ENCODE data around the gene ARHGEF11.

ARHGEF11 gene

DNA sequence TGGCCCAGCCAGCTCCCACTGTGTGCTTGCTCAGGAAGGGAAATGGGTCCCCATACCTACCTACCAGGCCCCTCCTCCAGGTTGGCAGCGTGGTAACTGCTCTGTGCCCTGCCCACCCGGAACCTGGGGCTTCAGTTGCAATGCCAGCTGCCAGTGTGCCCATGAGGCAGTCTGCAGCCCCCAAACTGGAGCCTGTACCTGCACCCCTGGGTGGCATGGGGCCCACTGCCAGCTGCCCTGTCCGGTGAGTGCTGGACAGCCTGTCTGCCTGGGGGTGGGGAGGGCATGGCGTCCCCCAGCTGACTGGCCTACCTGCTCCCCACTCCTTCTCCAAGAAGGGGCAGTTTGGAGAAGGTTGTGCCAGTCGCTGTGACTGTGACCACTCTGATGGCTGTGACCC is 135.9 kb downstream of the ARHGEF11 start:
- no peak for DNase-seq (ENCODE audit: low spot score)

DNA sequence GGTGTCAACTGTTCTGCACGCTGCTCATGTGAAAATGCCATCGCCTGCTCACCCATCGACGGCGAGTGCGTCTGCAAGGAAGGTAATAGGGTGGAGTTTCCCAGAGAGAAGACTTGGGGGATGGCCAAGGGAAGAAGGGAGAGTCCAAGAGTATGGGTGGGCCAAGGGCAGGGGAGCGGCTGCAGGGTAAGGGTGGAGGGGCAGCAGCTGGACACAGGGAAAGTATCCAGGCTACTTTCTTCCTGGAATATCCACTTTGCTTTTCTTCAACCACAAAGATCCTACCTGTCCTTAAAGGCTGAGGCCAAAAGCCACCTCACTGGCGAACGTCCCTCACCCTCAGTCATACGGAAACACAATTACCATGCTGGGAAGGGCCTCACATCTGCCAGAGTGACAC is 136.6 kb downstream of the ARHGEF11 start:
- DNase-seq (ENCODE audit: low spot score): no peak

DNA sequence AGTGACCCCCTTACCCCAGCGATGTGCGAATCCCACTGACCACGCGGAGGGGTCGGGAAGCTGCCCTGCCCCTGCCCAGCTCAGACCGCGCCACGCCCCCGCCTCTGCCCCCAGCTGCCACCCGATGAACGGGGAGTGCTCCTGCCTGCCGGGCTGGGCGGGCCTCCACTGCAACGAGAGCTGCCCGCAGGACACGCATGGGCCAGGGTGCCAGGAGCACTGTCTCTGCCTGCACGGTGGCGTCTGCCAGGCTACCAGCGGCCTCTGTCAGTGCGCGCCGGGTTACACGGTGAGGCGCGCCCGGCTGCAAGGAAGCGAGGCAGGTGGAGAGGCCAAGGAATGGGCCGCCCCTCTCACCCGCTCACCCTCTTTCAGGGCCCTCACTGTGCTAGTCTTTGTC is 137.0 kb downstream of the ARHGEF11 start:
- DNase-seq (ENCODE audit: low spot score): no peak

DNA sequence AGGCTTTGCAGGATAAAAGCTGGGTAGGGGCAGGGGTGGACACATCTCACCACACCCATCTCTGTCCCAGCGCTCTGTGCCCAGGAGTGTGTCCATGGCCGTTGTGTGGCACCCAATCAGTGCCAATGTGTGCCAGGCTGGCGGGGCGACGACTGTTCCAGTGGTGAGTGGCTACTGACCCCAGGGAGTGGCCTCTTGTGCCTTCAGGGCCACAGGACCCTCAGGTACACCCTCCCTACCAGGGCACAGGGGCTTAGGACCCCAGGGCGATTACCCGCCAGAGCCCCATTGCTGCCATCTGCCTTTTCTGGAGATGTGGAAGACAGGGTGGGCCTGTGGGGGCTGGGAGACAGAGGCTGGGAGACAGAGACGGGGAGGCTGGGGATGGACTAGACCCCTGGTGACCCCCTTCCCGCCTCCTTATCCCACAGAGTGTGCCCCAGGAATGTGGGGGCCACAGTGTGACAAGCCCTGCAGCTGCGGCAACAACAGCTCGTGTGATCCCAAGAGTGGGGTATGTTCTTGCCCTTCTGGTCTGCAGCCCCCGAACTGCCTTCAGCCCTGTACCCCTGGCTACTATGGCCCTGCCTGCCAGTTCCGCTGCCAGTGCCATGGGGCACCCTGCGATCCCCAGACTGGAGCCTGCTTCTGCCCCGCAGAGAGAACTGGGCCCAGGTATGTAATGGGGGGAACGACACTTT is 139.2 kb downstream of the ARHGEF11 start:
- DNase-seq (ENCODE audit: low spot score): no peak

DNA sequence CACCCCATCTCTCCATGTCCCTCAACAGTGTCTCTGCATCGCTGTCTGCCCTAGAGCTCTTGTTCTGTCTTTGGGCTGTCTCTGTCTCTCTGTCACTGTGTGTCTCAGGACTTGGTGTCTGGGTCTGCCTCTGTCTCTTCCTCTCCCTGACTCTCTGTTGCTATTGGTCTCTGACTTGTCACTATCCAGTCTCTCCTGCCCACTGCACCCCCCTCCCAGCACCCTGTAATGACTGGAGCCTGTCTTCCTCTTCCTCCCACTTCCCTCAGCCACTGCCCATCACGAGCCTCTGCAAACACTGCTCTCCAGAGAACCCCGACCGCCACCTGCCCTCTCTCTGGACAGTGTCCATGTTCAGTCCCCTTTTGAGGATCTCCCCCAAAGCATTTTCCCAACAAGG is 139.9 kb downstream of the ARHGEF11 start:
- no peak for DNase-seq (ENCODE audit: low spot score)

DNA sequence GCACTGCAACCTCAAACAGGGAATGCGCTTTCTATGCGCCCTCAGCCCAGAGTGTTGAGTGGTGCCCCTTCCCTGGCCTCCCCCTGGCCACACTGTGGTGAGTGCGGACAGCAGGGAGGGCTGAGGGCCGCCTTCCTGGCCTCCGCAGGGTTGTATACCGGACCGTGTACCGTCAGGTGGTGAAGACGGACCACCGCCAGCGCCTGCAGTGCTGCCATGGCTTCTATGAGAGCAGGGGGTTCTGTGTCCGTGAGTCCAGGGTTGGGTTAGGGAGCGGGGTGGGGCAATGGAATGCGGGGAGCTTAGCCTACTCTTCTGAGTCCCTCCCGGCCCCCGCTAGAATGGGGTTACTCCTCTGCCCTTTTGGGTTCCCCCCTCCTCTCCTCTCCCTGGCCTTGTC is 140.4 kb downstream of the ARHGEF11 start:
- DNase-seq (ENCODE audit: low spot score): no peak

DNA sequence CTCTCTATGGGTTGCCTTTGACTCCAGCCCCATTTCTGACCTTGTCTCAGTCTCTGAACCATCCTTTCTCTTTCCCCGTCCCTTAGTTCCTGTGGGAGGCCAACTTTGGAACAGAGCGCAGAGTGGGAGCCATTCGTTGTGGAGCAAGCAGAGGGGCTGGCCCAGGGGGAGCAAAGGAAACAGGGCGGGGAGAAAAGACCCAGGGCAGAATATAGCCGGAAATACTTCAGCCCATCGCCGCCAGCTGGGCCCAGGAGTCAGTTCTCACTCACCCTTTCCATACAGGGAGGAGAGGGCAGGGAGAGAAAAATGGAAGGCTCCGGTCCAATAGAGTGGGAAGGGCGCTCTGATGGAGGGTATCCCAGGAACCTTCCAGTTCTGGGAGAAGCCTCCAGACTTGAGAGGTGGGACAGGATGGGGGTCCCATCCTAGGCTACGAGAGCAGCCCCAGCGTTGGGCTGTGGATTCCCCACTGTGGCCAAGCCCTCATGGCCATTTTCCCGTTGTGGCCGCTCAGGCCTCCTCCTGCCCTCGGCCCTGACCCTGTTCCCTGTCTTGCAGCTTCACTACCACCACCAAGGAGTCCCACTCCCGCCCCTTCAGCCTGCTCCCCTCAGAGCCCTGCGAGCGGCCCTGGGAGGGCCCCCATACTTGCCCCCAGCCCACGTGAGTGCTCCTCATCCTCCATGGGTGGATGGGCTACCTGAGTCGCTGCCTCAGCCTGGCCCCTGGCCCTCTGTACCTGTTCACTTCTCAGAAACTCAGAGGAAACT is 141.2 kb downstream of the ARHGEF11 start:
- DNase-seq (ENCODE audit: low spot score): no peak

DNA sequence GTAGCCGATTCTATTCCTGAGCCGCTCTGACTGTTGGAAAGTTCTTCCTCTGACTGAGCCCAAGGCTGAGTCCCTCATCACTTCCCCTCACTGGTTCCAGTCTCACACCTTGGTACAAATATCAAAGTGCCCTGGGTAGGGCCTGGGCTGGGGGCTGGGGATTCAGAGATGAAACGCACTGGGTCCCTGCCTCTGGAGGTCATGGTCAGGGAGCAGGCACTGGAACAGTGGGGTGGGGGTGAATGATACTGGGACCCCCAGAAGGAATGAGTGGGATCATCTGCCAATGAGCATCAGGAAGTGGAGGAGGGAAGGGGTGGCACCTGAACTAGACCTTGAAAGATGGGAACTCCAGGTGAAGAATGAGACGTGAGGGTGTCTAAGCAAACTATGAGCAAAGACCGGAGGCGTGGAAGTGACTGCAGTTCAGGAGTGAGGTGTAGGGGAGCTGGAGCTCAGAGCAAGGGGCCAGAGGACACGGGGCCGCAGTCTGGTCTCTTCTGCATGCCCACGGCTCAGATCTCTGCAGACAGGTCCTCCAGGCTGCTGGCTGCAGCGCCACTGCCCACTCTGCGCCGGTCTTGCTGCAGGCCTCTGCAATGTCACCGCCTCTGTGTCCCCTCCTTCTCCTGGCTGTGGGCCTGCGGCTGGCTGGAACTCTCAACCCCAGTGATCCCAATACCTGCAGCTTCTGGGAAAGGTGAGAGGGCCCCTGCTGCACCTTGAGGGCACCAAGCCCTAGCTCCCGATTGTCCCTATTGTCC is 142.0 kb downstream of the ARHGEF11 start:
- DNase-seq (ENCODE audit: low spot score): no peak

DNA sequence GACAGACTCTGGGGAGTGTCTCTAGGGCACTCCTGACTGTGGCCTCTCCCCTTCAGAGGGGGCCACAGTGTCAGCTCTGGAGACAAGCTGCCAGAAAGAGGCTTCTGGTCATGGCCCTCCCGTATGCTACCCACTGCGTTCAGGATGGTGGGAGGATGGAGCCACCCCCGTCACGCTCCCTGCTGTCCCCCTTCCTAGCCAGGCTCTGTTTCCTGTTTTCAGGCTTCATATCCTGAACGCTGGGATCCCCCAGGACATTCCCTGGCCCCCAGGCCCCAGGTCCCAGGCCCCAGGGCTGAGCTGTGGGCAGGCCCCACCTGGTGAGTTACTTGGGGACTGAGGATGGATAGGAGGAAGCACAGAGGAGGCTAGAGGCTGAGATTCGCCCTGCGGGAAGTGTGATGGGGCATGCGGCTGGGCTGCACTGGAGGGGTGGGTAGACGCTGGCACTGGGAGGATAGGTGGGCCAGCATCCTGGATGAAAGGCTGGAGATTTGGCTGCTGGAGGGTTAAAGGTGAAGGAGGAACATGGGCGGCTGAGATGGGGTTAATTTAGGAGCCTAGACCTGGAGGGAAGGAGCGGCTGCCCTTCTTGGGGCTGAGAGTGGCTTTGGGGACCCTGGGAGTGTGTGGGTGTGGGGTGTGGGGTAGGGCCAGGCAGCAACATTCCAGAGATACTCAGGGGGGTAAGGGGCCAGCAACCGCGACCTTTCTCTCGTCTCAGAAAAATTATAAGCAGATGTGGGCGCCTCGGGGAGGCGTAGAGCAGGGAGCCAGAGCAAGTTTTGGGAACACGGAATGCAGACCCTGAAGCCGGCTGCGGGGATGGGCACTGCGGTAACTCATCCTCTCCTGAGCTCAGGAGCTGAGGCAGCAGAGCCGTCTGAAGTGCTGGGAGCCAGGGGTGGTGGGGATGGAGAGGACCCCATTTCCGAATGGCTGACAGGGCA is 143.3 kb downstream of the ARHGEF11 start:
- DNase-seq (ENCODE audit: low spot score): no peak

DNA sequence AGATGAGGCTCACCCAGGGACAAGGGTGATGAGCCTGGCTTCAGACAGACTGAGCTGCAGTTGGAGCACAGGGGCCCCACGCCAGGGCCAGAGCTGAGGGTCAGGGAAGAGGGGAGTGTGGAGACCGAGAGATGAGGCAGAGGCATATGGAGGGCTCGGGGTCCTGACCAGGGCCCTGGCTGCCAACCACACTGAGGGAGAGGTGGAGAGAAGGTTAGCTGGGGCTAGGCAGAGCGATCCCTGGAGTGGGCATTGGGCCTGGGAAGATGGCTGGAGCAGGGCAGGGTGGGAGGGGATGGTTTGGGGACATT is 144.0 kb downstream of the ARHGEF11 start:
- no peak for DNase-seq (ENCODE audit: low spot score)

DNA sequence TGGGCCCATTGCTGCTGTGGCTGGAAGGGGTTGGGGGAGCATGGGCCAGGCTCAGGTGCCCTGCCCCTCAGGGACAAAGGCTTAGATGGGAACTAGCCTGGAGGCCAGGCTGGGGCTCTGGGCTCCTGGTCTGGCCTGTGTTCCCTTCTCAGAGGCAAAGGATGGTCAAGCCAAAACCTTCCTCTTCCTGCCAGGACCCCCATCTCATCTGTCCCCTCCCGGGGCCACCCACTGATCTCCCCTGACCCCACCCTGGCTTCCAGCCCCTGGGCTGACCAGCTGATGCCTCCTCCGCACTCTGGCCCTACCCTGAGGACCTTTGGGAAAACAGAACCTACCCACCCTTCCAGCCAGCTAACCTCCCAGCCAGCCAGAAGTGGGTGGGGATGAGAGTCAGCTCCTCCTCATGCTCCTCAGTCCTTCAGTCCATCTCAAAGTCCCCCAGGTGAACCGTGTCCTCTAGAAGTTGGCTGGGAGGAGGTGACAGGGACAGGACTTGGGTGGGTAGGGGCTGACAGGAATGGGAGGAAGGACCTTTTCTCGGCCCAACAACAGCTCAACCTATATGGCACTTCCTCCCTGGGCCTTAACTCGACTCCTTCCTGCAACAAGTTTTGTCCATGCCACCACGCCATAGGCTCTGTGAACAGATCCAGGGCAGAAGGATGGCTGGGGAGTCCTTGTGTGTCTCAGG is 144.5 kb downstream of the ARHGEF11 start:
- DNase-seq (ENCODE audit: low spot score): no peak

DNA sequence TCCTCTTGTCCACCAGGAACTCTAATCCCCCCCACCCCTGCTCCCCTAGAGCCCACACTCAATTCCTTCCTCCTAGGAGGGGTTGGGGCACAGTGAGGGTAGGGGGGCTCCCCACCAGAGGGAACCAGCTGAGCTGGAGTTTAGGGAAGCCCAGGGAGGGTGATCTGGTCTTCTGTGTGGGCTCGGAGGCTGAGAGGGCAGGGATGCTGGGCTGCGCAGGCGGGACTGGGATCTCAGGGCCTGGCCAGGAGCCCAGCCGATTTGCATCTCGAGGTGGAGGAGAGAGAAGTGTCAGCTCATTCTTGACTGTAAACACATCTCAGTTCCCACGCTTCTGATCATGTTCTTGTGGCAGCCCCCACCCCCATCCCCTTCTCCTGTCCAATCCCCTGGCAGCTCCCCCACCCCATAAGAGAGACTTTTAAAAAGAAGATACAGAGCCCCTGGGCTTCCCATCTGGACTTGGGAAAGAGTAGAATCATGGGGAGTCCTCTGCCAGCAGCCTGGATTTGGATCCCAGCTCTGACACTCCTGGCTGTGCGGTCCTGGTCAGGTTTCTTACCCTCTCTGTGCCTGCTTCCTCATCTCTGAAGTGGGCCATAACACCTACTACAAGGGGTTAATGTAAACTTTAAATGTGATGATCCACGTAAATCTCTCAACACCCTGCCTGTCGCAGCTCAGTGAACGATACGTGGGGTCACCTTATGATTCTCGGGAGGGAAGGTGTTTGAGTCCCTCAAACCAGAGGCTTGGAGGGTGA is 145.4 kb downstream of the ARHGEF11 start:
- DNase-seq (ENCODE audit: low spot score): no peak

DNA sequence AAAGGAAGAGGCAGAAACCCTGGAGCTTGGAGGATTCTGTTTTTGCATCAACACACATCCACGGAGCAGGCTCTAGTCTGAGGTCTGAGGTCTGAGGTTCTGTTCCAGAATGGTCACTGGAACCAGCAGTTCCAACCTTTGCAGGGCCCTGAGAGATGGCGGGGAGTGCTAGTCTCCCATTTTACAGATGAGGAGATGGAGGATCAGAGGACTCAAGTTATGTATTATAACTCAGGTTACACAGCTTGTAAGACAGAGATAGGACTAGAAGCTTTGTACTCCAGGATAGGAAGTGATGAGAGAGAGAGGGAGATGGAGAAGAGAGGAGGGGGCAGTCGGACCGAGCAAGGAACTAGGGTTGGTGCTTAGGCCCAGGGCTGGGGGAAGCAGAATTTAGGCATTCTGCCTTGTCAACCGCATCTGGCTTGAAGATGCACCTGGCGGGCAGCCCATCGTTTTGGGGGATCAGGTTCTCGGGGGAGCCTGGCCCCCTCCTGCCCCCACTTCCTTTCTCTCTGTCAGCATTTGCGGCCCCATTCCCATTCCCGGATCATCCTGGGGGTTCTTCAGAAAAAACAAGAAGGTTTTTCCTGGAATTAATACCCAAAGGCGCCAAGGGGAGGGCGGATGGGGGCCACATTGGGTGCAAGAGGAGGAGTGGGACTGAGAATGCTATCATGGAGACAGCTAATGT is 146.4 kb downstream of the ARHGEF11 start:
- no peak for DNase-seq (ENCODE audit: low spot score)

DNA sequence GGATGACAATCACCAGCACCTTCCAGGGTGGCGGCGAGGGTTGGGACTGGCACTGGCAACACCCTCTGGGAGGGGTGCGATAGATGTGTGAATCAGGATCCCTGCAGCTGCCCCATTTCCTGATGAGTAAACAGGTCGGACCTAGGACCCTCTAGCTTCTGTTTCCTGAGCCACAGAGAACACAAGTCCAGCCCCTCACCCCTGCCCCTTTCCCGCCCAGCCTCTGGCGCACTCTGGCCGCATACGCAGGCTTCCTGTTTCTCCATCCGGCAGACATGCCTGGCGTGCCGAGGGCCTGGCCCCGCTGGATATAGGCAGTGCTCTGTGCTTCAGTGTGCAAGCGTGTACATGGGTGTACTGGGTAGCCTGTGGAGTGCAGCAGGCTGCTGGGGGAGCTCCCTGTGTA is 147.4 kb downstream of the ARHGEF11 start:
- no peak for DNase-seq (ENCODE audit: low spot score)

DNA sequence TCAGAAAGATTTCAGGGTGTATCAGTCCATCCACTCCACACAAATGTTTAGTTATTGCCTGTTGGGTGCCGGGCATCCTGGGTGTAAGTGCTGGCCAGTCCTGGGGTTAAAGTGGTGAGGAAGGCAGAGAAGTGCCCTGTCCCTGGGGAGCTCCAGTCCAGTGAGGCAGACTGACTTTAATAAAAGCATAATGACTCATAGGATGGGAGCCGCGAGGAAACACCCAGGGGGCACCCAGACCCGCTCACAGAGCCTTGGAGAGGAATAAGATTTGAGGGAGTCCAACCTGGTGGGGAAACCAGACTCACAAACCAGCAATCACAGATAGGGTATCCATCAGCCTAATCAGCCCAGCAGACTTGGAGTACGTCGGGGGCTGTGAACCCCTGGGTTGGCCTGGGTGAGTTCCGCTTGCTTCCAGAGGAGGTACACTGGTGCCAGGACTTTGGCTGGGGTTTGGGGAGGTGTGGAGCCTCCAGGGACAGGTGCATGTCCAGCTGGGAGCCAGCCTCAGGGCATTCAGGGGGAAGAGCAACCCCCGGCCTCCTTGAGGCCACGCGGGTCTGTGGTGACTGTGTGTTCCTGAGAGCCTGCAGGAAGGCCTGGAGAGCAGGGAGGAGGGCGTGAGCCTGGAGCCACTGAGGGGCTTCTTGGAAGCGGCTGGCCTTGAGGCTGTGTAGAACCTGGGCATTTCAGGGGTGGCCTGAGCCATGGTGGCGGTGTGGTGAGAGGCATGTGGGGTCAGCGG is 148.3 kb downstream of the ARHGEF11 start:
- no peak for DNase-seq (ENCODE audit: low spot score)

DNA sequence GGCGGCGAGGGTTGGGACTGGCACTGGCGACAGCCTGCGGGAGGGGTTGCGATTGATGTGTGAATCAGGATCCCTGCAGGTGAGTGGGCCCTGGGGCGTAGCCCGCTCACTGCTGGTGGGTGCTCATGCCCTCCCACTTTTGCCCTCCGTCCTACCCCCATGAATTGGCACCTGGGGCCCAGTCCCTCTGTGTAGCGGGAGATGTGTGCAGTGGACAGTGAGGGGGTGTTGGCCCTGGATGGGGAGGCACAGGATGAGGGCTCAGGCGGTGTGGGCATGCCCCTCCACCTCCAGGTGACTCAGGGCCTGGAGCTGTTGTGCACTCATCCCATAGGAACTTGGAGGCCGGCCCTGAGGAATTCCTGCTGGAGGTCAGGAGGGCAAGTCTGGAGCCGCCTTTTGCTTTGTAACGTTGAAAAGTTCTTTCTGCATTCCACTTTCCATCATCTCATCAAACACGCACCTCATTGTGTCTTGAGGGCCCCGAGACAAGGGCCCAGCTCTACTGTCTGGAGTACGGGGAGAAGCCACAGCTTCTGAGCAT is 149.0 kb downstream of the ARHGEF11 start:
- DNase-seq (ENCODE audit: low spot score): no peak

DNA sequence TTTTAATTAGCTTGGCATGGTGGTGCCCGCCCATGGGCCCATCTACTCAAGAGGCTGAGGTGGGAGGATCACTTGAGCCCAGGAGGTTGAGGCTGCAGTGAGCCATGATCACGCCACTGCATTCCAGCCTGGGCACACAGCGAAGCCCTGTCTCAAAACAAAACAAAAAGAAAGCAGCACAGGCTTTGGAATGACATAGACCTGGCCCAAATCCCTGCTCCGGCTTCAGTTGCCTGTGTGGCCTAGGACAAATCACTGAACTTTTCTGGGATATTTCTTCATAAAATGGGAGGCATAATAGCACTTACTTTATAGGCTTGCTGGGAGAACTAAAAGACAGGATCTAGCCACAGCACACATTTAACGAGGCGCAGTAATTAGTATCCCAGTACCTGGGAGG is 149.6 kb downstream of the ARHGEF11 start:
- no peak for DNase-seq (ENCODE audit: low spot score)

DNA sequence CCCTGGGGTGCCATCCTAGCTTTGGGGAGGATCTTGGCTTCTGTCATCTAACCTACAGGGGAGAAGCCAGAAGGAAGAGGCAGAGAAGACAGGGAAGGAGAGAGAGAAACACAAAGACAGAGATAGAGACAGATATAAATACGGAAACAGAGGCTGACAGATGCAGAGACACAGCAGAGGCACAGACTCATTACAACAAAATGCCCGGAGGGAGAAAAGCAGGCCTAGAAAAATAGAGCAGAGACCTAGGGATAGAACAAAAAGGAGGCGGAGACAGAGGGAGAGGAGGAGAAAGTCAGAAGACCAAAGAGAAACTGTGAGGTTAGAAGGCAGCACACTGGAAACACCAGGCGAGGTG is 150.1 kb downstream of the ARHGEF11 start:
- no peak for DNase-seq (ENCODE audit: low spot score)

All from putamen (tissue), 1 donor.